ENCODE data around the gene HARBI1.
"Not testable (repeated sequence)": the region's sequence is repeated elsewhere in the genome, so short reads cannot be mapped to it uniquely, and the experiment has no call there.

Gene HARBI1

GRCh38 chr11:46594374-46594700 lies 22.7 kb downstream of the HARBI1 start:
- Histone ChIP-seq H3K36me3 (ENCODE audit: control insufficient read depth, insufficient read depth, low read length) (peaks cover 8% of the 10 kb centered on the region), H3K9me3 (ENCODE audit: control insufficient read depth, low read length) (no peaks in the 10 kb centered on the region), H3K4me1 (ENCODE audit: control insufficient read depth, insufficient read depth, low read length, poor library complexity, severe bottlenecking) (peaks cover 13% of the 10 kb centered on the region), H3K27ac (ENCODE audit: low read depth, low read length, severe bottlenecking) (peak overlapping the region; percentile 76), H3K4me3 (ENCODE audit: extremely low read depth, insufficient read depth, low read length, poor library complexity, severe bottlenecking) (peak overlapping the region; percentile 85)
- 63 to 78% methylated on average over 2 of the region's 3 CpGs for WGBS, 2 experiments (ENCODE audit: insufficient coverage in 2 of 2)

- Histone ChIP-seq H3K4me1 (ENCODE audit: control insufficient read depth, insufficient read depth, low read length, poor library complexity, severe bottlenecking) (peaks cover 13% of the 10 kb centered on the region), H3K4me3 (ENCODE audit: extremely low read depth, insufficient read depth, low read length, poor library complexity, severe bottlenecking) (peak within 1 kb of the TSS; percentile 85), H3K27ac (ENCODE audit: low read depth, low read length, severe bottlenecking) (peak within 1 kb of the TSS; percentile 76), H3K36me3 (ENCODE audit: control insufficient read depth, insufficient read depth, low read length) (peaks cover 8% of the 10 kb centered on the region), H3K9me3 (ENCODE audit: control insufficient read depth, low read length) (no peaks in the 10 kb centered on the region)
- 0 to 1% methylated on average over 34 to 44 of the region's 54 CpGs for WGBS, 2 experiments (ENCODE audit: insufficient coverage in 2 of 2)
Measured at GRCh38 chr11:46593550-46594373, 23.3 kb downstream of the HARBI1 start, which contains the start of gene AMBRA1. TSS of gene AMBRA1 (minus strand) at chr11:46594023. CDS start at chr11:46548380, 45,643 bp downstream.

DNA sequence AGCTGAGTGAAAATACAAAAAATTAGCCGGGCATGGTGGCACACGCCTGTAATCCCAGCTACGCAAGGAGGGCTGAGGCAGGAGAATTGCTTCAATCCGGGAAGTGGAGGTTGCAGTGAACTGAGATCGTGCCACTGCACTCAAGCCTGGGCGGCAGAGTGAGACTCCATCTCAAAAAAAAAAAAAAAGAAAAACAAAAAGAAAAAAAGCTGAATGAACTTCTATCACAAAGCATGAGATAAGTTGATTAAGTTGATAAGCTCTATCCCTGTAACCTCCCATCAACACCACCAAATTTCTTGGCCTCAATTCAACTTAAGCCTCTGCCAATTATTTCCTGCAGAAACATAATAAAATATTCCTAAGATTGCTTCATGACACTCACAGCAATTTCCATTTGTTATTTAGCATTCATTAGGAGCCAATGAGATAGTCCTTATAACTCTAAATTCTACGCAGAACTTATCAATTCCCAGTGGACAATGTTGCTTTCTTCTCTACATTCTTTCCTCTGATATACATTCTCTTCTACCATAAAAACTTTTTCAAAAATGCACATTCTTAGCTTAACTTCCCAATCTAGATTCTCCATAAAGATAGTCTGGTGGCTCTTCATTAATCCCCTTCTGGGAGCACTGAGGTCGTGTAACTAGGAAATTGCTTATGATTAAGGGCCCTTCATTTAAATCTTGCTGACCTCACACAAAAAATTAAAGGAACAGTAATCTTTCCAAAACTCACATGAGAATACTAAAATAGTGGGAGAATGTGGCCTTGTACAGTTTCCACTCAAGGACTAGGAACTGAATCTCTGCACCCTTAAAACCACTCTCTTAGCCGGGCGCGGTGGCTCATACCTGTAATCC lies 26.1 kb downstream of the HARBI1 start:
- Histone ChIP-seq H3K36me3 (ENCODE audit: control insufficient read depth, insufficient read depth, low read length) (peaks cover 8% of the 10 kb centered on the region), H3K4me3 (ENCODE audit: extremely low read depth, insufficient read depth, low read length, poor library complexity, severe bottlenecking) (no peak overlapping the region), H3K4me1 (ENCODE audit: control insufficient read depth, insufficient read depth, low read length, poor library complexity, severe bottlenecking) (peaks cover 13% of the 10 kb centered on the region), H3K9me3 (ENCODE audit: control insufficient read depth, low read length) (no peaks in the 10 kb centered on the region), H3K27ac (ENCODE audit: low read depth, low read length, severe bottlenecking) (peak overlapping the region; percentile 5)
- 88 to 100% methylated on average over 4 to 7 of the region's 11 CpGs for WGBS, 2 experiments (ENCODE audit: insufficient coverage in 2 of 2)

DNA sequence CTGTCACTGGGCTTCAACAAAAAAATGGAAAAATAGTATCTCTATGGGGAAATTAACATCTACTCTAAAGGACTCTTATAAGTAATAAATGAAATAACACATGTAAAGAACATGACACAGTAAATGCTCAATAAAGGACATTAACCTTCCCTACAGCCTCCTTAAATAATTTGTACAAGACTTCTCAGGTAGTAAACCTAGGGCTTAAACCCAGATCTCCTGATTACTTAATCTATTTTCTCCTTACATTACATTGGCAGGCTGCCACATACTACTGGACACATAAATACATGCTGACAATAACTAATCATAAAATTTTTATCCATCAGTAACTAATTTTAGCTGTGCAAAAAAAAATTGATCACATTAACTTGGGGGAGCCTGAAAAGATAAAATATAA lies 28.1 kb downstream of the HARBI1 start:
- no peak overlapping the region for H3K4me3 ChIP-seq (ENCODE audit: extremely low read depth, insufficient read depth, low read length, poor library complexity, severe bottlenecking)
- H3K9me3 ChIP-seq (ENCODE audit: control insufficient read depth, low read length), result no peaks in the 10 kb centered on the region
- H3K36me3 ChIP-seq (ENCODE audit: control insufficient read depth, insufficient read depth, low read length), result peaks cover 12% of the 10 kb centered on the region
- no peak overlapping the region for H3K27ac ChIP-seq (ENCODE audit: low read depth, low read length, severe bottlenecking)
- peaks cover 13% of the 10 kb centered on the region for H3K4me1 ChIP-seq (ENCODE audit: control insufficient read depth, insufficient read depth, low read length, poor library complexity, severe bottlenecking)

DNA sequence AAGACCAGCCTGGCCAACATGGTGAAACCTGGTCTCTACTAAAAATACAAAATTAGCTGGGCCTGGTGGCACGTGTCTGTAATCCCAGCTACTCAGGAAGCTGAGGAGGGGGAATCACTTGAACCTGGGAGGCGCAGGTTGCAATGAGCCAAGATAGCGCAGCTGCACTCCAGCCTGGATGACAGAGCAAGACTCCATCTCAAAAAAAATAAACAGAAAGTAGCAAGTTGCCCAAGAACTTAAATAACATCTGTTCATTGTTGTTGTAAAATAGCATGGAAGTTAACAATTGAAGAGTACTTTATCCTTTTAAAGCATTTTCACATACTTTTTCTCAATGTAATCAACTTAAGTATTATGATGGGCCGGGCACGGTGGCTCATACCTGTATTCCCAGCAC lies 28.9 kb downstream of the HARBI1 start:
- Histone ChIP-seq H3K9me3 (ENCODE audit: control insufficient read depth, low read length) (no peaks in the 10 kb centered on the region), H3K4me3 (ENCODE audit: extremely low read depth, insufficient read depth, low read length, poor library complexity, severe bottlenecking) (no peak overlapping the region), H3K27ac (ENCODE audit: low read depth, low read length, severe bottlenecking) (no peak overlapping the region), H3K4me1 (ENCODE audit: control insufficient read depth, insufficient read depth, low read length, poor library complexity, severe bottlenecking) (peaks cover 13% of the 10 kb centered on the region), H3K36me3 (ENCODE audit: control insufficient read depth, insufficient read depth, low read length) (peaks cover 12% of the 10 kb centered on the region)
- WGBS, 2 experiments (ENCODE audit: insufficient coverage in 2 of 2), result 93 to 95% methylated on average over 3 to 4 of the region's 5 CpGs

GRCh38 chr11:46583513-46583912 lies 33.5 kb downstream of the HARBI1 start:
- not testable (repeated sequence) for H3K4me1 ChIP-seq (ENCODE audit: control insufficient read depth, insufficient read depth, low read length, poor library complexity, severe bottlenecking); H3K4me3 ChIP-seq (ENCODE audit: extremely low read depth, insufficient read depth, low read length, poor library complexity, severe bottlenecking); H3K36me3 ChIP-seq (ENCODE audit: control insufficient read depth, insufficient read depth, low read length); H3K27ac ChIP-seq (ENCODE audit: low read depth, low read length, severe bottlenecking); H3K9me3 ChIP-seq (ENCODE audit: control insufficient read depth, low read length)
- WGBS, 2 experiments (ENCODE audit: insufficient coverage in 2 of 2), result no CpG with 5 or more reads among the region's 1 CpG

- Histone ChIP-seq H3K4me3 (ENCODE audit: extremely low read depth, insufficient read depth, low read length, poor library complexity, severe bottlenecking) (no peak overlapping the region), H3K27ac (ENCODE audit: low read depth, low read length, severe bottlenecking) (no peak overlapping the region), H3K4me1 (ENCODE audit: control insufficient read depth, insufficient read depth, low read length, poor library complexity, severe bottlenecking) (no peaks in the 10 kb centered on the region), H3K9me3 (ENCODE audit: control insufficient read depth, low read length) (no peaks in the 10 kb centered on the region), H3K36me3 (ENCODE audit: control insufficient read depth, insufficient read depth, low read length) (peaks cover 15% of the 10 kb centered on the region)
- WGBS, 2 experiments (ENCODE audit: insufficient coverage in 2 of 2), result 100% methylated on average over 1 to 2 of the region's 5 CpGs
Measured at GRCh38 chr11:46582588-46582987, 34.4 kb downstream of the HARBI1 start.

- Histone ChIP-seq H3K27ac (ENCODE audit: low read depth, low read length, severe bottlenecking) (no peak overlapping the region), H3K9me3 (ENCODE audit: control insufficient read depth, low read length) (no peaks in the 10 kb centered on the region)
- no CpG with 5 or more reads among the region's 1 CpG for WGBS, 2 experiments (ENCODE audit: insufficient coverage in 2 of 2)
Measured at GRCh38 chr11:46577058-46577457, 40.0 kb downstream of the HARBI1 start.

GRCh38 chr11:46574656-46575055 lies 42.4 kb downstream of the HARBI1 start:
- H3K9me3 ChIP-seq (ENCODE audit: control insufficient read depth, low read length), result no peaks in the 10 kb centered on the region
- no peaks in the 10 kb centered on the region for H3K4me1 ChIP-seq (ENCODE audit: control insufficient read depth, insufficient read depth, low read length, poor library complexity, severe bottlenecking)
- no peak overlapping the region for H3K4me3 ChIP-seq (ENCODE audit: extremely low read depth, insufficient read depth, low read length, poor library complexity, severe bottlenecking)
- H3K36me3 ChIP-seq (ENCODE audit: control insufficient read depth, insufficient read depth, low read length), result peaks cover 16% of the 10 kb centered on the region
- no CpG with 5 or more reads among the region's 1 CpG for WGBS, 2 experiments (ENCODE audit: insufficient coverage in 2 of 2)
- H3K27ac ChIP-seq (ENCODE audit: low read depth, low read length, severe bottlenecking), result no peak overlapping the region

More at GRCh38 chr11:46577058-46577457, 40.0 kb downstream of the HARBI1 start:
- no peaks in the 10 kb centered on the region for H3K4me1 ChIP-seq (ENCODE audit: control insufficient read depth, insufficient read depth, low read length, poor library complexity, severe bottlenecking)
- H3K4me3 ChIP-seq (ENCODE audit: extremely low read depth, insufficient read depth, low read length, poor library complexity, severe bottlenecking), result no peak overlapping the region
- H3K36me3 ChIP-seq (ENCODE audit: control insufficient read depth, insufficient read depth, low read length), result peaks cover 16% of the 10 kb centered on the region

DNA sequence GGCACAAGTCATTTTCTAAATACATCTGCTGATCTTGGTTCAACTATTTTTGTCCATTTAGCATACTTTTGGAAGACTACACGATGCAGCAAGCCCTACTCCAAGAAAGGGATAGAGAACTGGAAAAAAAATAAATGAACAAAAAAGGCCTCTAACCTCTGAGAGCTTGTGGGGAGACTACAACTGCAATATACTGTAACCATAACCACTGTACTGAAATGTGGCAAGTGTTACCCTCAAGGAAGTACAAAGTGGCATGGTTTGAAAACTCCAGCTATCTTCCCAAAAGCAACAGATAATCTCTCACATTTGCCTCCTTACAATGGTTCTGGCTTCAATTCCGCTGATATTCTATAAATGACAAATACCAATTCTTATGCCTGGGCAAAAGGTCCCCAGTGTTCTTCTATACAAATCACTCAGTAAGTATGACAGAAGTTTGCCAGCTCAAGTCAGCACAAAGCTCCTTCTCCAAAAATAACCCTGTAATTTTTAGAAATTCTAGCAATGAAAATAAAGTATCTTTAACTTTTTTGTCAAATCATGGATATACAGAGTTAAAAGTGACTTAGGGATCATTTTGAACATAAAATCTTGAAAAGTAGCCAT lies 46.1 kb downstream of the HARBI1 start:
- 89% methylated on average over 1 of the region's 2 CpGs; no CpG with 5 or more reads in 1 of the 2 experiments for WGBS, 2 experiments (ENCODE audit: insufficient coverage in 2 of 2)
- no peaks in the 10 kb centered on the region for H3K9me3 ChIP-seq (ENCODE audit: control insufficient read depth, low read length)
- peaks cover 8% of the 10 kb centered on the region for H3K36me3 ChIP-seq (ENCODE audit: control insufficient read depth, insufficient read depth, low read length)
- no peak overlapping the region for H3K4me3 ChIP-seq (ENCODE audit: extremely low read depth, insufficient read depth, low read length, poor library complexity, severe bottlenecking)
- no peaks in the 10 kb centered on the region for H3K4me1 ChIP-seq (ENCODE audit: control insufficient read depth, insufficient read depth, low read length, poor library complexity, severe bottlenecking)
- H3K27ac ChIP-seq (ENCODE audit: low read depth, low read length, severe bottlenecking), result no peak overlapping the region
